Tibial nerve (tissue), 4 donors: ENCODE measurements around the gene MAN1A2.
"Not testable (repeated sequence)": the region's sequence is repeated elsewhere in the genome, so short reads cannot be mapped to it uniquely, and the experiment has no call there.

ENCODE experiments used
- EP300 ChIP-seq, 2 donors: sonication (generic); formaldehyde crosslinking; IDR thresholded peaks; one replicate each; pipeline ENCODE4 v1.6.1; 2017; ENCODE audit warnings: antibody characterized with exemption in 2 of 2, mild to moderate bottlenecking in 1 of 2
- POLR2A ChIP-seq, 2 donors: fragments of 450-650 bp; IDR thresholded peaks; one replicate each; pipeline ENCODE4 v1.6.1; 2017; ENCODE audit warnings: antibody characterized with exemption in 2 of 2, mild to moderate bottlenecking in 2 of 2, moderate library complexity in 2 of 2
- TF ChIP-seq, protein P1 (sequence below), 5 experiments: fragments of 200-600 bp in 3 of 5; fragments of 450-650 bp in 2 of 5; sonication (generic) in 3 of 5; IDR thresholded peaks; one replicate each; pipeline ENCODE4 v1.5.1; 2016 to 2019; ENCODE audit warnings: antibody characterized with exemption in 5 of 5, mild to moderate bottlenecking in 3 of 5, moderate library complexity in 2 of 5

DNA sequence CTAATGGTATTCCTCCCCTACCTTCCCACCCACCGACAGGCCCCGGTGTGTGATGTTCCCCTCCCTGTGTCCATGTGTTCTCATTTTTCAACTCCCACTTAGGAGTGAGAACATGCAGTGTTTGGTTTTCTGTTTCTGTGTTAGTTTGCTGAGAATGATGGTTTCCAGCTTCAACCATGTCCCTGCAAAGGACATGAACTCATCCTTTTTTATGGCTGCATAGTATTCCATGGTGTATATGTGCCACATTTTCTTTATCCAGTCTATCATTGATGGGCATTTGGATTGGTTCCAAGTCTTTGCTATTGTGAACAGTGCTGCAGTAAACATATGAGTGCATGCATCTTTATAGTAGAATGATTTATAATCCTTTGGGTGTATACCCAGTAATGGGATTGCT, 108.2 kb downstream of the MAN1A2 start:
- not testable (repeated sequence) for TF ChIP-seq POLR2A, EP300 (IDR thresholded peaks at IDR 0.05)
- TF ChIP-seq, protein P1, sequence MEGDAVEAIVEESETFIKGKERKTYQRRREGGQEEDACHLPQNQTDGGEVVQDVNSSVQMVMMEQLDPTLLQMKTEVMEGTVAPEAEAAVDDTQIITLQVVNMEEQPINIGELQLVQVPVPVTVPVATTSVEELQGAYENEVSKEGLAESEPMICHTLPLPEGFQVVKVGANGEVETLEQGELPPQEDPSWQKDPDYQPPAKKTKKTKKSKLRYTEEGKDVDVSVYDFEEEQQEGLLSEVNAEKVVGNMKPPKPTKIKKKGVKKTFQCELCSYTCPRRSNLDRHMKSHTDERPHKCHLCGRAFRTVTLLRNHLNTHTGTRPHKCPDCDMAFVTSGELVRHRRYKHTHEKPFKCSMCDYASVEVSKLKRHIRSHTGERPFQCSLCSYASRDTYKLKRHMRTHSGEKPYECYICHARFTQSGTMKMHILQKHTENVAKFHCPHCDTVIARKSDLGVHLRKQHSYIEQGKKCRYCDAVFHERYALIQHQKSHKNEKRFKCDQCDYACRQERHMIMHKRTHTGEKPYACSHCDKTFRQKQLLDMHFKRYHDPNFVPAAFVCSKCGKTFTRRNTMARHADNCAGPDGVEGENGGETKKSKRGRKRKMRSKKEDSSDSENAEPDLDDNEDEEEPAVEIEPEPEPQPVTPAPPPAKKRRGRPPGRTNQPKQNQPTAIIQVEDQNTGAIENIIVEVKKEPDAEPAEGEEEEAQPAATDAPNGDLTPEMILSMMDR (IDR thresholded peaks at IDR 0.05), result not testable (repeated sequence)
